CMK (cell line): ENCODE results near the gene FLRT2.

Source experiments
- DNase-seq: peaks from one replicate; pipeline ENCODE4 v3.0.0-alpha.2; 2010; ENCODE audit warnings: low read depth

Gene FLRT2

GRCh38 chr14:85529803-85530574 is at the start of gene FLRT2:
Gene FLRT2, plus strand, starts transcription at chr14:85530144. Its CDS starts 91,371 bp downstream, at chr14:85621515.
- no peak for DNase-seq

DNA sequence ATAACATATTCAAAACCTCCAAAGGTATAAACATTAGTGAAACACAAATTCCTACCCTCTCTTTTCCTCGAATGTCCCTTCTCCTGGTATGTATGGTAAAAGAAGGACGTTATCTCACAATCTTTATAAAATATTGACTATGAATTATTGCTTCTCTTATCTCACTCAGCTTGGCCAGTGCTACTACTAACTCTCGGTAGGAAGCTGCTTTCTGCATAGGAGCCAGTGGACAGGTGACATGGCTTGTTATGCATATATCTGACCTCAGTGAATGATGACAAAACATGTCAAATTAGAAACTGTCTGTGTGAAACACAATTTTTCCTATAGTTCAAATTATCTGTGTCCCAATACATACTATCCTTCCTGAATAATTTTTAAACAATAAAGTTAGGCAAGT is 48.5 kb upstream of the FLRT2 start:
- DNase-seq: no peak

DNA sequence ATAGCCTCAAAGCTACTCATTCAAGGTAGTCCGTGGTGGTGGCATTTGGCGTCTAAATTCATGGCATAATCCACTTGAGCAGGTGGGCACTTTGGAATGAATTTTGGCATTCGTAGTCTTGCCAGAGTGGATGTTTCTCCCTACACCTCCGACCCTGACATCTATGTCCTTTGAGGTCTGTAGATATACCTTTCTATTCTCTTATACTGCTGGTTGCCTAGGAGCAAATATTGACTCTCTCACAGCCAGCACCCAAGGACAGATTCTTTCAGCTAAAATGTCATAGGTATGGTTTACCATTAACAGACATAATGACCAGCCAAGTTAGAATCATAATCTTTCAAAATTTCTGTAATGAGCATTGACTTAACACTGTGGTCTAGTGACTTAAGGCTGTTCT is 47.4 kb upstream of the FLRT2 start:
- no peak for DNase-seq

DNA sequence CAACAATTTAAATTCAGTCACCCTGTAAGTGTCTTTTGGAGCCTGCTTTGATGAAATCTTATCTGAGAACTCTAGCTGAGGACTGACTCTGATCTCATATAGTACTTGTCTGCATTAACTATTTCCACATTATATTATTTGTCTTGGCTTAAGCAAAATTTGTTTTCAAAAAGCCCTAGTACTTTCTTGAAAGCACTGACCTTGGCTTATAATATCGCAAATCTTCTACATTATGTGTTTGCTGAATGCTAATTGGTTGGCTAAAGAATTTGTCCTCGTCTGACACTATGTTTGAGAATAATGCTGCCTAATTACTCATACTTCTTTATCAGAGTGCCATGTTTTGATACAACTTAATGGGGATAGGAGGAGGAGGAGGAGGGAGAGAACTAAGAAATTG is 46.9 kb upstream of the FLRT2 start:
- DNase-seq: no peak

DNA sequence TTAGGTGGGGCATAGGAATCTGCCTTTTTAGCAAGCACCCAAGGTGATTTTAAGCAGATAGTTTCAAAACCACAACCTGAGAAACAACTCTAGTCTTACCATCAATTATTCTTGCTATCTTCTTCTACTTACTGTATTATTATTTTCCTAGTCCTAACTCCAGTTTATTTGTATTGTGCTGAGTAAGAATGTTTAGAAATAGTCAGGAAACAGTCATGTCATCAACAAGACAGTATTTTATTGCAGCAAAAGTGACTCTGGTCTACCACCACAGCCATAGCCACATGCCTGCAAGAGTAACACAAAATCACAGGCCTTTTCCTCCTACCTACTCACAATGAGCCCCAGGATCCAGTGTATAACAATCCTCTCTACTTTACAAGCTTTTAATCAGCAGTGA is 46.3 kb upstream of the FLRT2 start:
- no peak for DNase-seq

GRCh38 chr14:85487215-85487614 is 42.7 kb upstream of the FLRT2 start:
- DNase-seq: no peak

DNA sequence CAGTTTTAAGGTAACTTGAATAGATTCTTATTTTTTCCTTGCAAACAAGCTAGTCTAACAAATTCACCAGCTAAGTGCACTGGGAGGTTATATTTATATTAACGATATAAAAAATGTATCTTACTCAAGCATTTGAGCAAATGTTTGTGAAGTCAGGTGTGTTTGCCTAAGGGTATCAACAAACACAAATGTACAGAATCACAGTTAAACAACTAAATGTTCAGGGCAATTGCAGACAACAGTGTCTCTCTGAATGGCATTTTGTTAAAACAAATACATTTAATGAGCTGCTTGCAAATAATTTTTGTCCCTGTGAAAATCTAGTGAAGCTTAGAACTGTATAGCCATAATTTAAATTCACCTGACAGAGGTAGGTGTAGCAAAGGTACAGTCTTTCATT is 28.2 kb upstream of the FLRT2 start:
- DNase-seq: no peak

DNA sequence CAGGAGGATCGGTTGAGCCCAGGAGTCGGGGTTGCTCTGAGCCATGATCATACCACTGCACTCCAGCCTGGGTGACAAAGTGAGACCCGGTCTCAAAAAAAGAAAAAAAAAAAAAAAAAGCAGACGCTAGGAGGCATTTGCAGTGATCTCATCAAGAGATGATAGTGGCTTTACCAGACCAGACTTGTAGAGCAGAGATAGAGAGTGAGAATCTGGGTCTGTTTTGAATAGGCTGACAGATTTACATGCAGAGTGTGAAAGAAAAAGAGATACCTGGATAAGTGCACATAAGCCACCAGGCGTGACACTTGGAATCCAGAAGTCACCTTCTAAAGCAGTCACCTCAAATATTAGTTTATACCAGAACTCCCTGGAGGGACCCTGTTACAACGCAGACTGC is 21.1 kb upstream of the FLRT2 start:
- no peak for DNase-seq

DNA sequence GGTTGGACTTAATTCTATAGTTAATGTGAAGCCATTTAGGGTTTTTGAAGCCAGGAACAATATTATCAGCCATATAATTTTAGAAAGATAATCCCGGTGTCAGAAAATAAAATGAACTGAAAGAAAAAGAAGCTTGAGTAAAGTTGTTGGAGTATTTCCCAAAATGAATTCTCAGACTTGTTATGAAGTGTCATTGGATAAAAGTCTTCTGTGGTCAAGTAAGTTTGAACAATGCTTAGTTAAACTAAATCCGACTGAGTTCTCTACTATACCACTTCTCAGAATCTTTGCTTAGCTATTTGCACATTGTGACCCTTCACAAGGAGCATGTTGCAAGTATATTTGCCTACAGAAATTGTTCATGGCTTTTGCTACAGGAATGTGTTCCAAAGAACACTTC is 17.5 kb upstream of the FLRT2 start:
- no peak for DNase-seq

GRCh38 chr14:85514487-85514886 is 15.5 kb upstream of the FLRT2 start:
- no peak for DNase-seq

DNA sequence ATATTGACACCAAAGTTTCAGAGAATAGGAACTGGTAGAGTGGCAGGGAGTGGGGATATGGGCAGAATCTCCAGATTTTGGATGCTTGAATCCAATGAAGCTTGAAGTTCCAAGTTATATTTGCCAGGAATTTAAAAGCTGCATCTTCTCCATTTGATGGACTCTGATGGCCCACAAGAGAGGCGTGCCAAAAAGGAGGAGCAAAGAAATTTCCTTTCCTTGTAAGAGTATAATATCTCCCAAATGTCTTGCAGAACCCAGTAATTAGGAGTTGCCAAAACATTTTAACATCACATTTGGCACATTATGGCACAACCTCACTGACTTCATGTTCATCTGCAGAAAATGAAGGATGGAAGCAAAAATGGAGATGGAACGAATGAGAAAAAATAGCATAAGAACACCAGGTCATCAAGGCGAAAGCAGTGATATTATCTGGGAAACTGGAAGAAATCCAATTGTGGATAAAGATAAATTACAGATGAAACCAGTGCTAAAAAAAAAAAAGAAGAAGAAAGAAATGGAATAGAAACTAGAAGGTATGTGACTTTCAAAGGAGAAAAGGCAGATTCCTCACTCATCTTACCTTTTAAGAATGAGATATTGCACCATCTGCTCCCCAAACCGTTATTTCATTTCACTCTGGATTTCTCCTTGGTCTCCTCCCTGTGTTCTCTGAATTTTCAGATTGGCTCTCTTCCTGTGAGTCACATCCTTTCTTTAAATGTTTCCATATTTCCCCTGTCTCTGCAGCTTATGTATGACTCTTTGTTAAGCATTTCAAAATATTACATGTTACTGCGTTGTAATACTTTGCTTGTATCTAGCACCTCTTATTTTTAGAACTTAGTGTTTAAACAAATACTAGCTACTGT is 13.5 kb upstream of the FLRT2 start:
- DNase-seq: no peak

GRCh38 chr14:85517114-85517688 is 12.7 kb upstream of the FLRT2 start:
- no peak for DNase-seq

DNA sequence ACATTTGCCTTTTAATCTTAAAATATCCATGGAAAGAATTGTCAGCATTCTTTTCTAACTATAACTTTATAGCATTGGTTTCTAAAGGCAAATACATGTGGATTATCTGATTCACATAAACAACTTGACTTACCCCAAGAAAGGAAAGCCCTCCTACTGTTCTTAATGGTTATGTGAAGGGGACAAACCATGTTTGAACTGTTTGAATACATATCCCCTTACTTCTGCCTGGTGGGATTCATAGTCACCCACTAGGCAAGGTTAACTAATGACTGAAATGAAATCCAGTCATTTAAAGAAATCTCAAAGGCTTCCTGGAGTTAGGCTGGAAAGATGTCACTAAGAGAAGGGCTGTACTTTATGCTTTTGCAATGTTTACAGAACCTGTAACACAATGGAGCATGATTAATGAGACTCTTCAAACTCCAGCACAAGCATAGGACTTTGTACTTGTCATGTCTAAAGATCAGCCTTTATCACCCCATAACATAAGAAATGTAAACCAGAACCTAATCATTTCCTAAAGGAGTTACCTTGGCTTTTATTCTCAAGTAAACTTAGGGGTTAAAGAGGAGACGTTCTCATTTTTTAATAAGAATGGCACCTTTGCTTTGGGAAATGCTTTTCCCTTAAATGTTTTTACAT is 10.2 kb upstream of the FLRT2 start:
- DNase-seq: no peak

GRCh38 chr14:85520581-85520980 is 9.4 kb upstream of the FLRT2 start:
- no peak for DNase-seq

DNA sequence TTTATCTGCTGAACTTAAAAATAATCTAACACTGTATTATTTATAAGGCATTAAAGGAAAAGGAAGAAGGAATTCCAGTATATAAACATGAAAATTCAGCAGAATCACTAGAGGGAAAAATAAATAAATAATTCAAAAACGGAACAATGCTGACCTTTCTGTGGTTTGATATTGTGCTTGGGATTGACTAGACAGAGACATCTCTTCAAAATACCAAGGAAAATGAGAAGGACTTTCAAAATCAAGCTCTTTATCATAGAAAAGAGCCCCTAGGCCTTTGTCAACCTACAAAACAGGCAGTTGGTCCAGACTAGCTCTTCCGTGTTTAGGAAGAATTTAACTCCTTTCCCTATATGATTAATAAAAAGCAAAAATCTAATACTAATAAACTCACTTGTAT is 6.3 kb upstream of the FLRT2 start:
- DNase-seq: no peak

DNA sequence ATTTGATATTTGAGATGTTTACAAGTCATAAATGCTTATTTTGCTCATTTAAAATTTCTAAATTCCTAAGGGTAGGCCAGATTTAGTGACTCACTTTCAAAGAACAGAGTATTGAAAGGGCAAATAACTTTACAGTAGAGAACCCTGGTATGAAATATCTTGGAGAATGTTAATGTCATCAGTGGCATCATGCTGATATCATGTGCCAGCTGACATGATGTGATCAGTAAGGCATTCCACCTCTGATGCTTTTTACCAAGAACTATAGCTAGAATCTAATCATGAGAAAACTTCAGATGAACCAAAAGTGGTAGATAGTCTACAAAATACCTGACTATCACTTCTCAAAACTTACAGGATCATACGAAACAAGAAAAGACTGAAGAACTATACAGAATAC is 2.9 kb upstream of the FLRT2 start:
- DNase-seq: no peak

GRCh38 chr14:85527445-85528035 is 2.4 kb upstream of the FLRT2 start:
- DNase-seq: no peak

DNA sequence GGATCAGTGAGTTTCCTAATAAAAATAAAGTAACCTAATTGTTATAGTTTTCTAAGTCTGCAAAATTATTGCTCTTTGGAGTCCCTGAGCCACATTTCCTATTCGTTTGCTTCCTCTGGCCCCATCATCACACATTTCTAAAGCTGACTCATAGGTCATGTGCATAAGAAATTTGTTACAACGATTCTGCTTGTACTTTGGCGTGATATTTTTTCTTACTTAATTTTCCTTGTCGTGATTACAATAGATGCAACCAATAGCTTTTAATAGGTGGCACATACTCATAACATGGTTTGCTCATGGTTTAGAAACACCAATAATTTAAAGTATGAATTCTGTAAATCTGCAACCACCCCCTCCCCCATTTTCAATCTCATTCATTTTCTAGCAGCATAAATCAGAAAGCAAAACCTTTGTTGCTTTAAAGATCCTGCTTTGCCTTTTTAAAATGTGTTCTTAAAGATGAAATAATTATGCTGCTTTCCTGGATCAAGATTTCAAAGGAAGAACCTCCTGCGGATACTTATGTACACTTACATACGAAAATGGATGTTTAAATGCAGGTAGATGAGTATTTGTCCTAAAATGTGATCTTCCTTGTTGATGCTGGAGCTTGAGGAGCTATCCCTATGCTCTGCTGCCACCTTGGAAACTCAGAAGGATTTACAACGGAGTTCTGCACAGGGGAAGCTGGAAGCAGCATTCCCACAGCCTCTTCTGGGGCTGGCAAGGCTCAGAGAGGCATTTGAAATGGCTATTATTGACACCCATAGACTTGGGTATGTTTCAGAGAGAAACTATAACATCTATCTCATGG is 1.7 kb upstream of the FLRT2 start:
- DNase-seq: no peak

GRCh38 chr14:85528897-85529631 is 880 bp upstream of the FLRT2 start:
- DNase-seq: no peak

DNA sequence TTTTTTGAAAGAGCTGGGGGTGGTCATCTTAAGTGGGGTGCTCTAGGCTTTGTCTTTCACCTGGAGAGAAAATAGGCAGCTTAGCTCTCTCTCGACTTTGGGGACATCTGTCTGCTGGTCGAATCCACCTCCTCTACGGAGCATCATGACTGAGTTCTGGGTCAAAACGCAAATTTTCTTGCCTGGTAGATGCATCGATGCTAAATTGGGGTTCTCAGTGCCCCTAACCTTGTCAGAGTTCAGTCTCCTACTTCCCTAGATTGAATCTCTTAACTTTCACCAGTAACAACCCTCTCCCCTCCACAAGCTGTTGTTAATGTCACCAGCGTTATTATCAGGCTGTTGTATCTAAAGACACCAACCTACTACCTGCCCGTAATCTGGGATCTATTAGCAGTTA is 682 bp downstream of the FLRT2 start:
- DNase-seq: no peak
